HepG2 (cell line): ENCODE data around the gene MPLKIP.
A peak's percentile ranks its signal among the peaks of the same experiment; 100 is the strongest.

ENCODE experiments used
- EP300 ChIP-seq, 3 experiments: sonication (generic) in 1 of 3; formaldehyde crosslinking in 1 of 3; IDR thresholded peaks; 2 replicates each; pipeline versions ENCODE4 v1.5.1 to v1.6.1; 2011 to 2020; ENCODE audit warnings: low read depth in 2 of 3, low read length in 2 of 3, borderline replicate concordance in 1 of 3, improper control_type of control experiment in 1 of 3, mild to moderate bottlenecking in 1 of 3, missing genetic modification reagents in 1 of 3, moderate library complexity in 1 of 3
- JUND ChIP-seq: sonication (generic); formaldehyde crosslinking; IDR thresholded peaks from 2 replicates; pipeline ENCODE4 v1.8.0; 2022; ENCODE audit warnings: mild to moderate bottlenecking, missing genetic modification reagents
- MXD1 ChIP-seq: sonication (generic); formaldehyde crosslinking; IDR thresholded peaks from 2 replicates; pipeline ENCODE4 v1.4.0; 2020; ENCODE audit warnings: mild to moderate bottlenecking, missing genetic modification reagents
- PHF8 ChIP-seq: sonication (generic); formaldehyde crosslinking; IDR thresholded peaks from 2 replicates; pipeline ENCODE4 v1.5.0; 2020; ENCODE audit warnings: missing genetic modification reagents
- POLR2A ChIP-seq, 2 experiments: IDR thresholded peaks; 2 replicates each; pipeline ENCODE4 v1.6.1; 2011; ENCODE audit warnings: low read depth in 2 of 2, low read length in 2 of 2, mild to moderate bottlenecking in 1 of 2, moderate library complexity in 1 of 2; ENCODE audit not compliant: insufficient read depth in 1 of 2
- POLR2AphosphoS5 ChIP-seq: IDR thresholded peaks from 2 replicates; pipeline ENCODE4 v1.6.1; 2012; ENCODE audit warnings: low read depth, low read length
- TOPORS ChIP-seq: sonication (generic); formaldehyde crosslinking; IDR thresholded peaks from 2 replicates; pipeline ENCODE4 v1.8.0; 2023; ENCODE audit warnings: mild to moderate bottlenecking, missing genetic modification reagents
- ZBTB21 ChIP-seq: sonication (generic); formaldehyde crosslinking; IDR thresholded peaks from 2 replicates; pipeline ENCODE4 v1.4.0; 2020; ENCODE audit warnings: missing genetic modification reagents
- ZKSCAN1 ChIP-seq: fragments of 150-350 bp; IDR thresholded peaks from 2 replicates; pipeline ENCODE4 v1.6.1; 2014; ENCODE audit warnings: low read length
- ZNF274 ChIP-seq: sonication (generic); formaldehyde crosslinking; IDR thresholded peaks from 2 replicates; pipeline ENCODE4 v1.5.1; 2020; ENCODE audit warnings: mild to moderate bottlenecking, missing genetic modification reagents
- ZNF33B ChIP-seq: sonication (generic); formaldehyde crosslinking; IDR thresholded peaks from 2 replicates; pipeline ENCODE4 v1.5.1; 2020; ENCODE audit warnings: mild to moderate bottlenecking, missing genetic modification reagents

GRCh38 chr7:40095695-40096327 lies 38.6 kb downstream of the MPLKIP start:
- TF ChIP-seq MXD1 (CRISPR knock-in tag) (no peak), PHF8 (no peak), ZKSCAN1 (no peak), TOPORS (CRISPR knock-in tag) (no peak), POLR2AphosphoS5 (no peak), EP300 (IDR thresholded peaks at IDR 0.05; ENCODE audit: low read depth in 2 of 2, low read length in 2 of 2) (0 out of 4 replicates have a peak, but pooled peaks of 1 of the 2 experiments have one; percentile 27), EP300 (CRISPR knock-in tag; IDR thresholded peaks at IDR 0.05; ENCODE audit: borderline replicate concordance) (no peak), ZNF33B (CRISPR knock-in tag) (no peak), JUND (CRISPR knock-in tag) (no peak), ZNF274 (CRISPR knock-in tag) (no peak), ZBTB21 (CRISPR knock-in tag) (no peak), POLR2A (IDR thresholded peaks at IDR 0.05; ENCODE audit: insufficient read depth in 1 of 2, low read depth in 2 of 2, low read length in 2 of 2) (no peak)
